Posterior cingulate gyrus (tissue), 11 donors: ENCODE results near the gene GFOD2.

ENCODE experiments used
- DNase-seq, 10 donors: peaks; one replicate each; pipeline versions ENCODE4 v3.0.0 to v3.0.0-alpha.2; 2020 to 2021; ENCODE audit warnings: mixed read lengths in 3 of 10
- intact Hi-C: fragments of 100-400 bp; cut with DNase I; formaldehyde crosslinking; loops from one replicate; pipeline ENCODE4 v1.15.1; 2023

GFOD2 gene

GRCh38 chr16:67733734-67734470 lies 14.8 kb upstream of the GFOD2 start:
- peak in 2 of 10 donors; percentile 44 to 67 for DNase-seq
- intact Hi-C loops = no loop called here

- intact Hi-C loops = no loop called here
- DNase-seq = peak in 2 of 10 donors; percentile 5 to 7
Observed at GRCh38 chr16:67731753-67732095, 12.6 kb upstream of the GFOD2 start.

- DNase-seq = peak in 2 of 10 donors; percentile 38 to 49
- intact Hi-C loops = no loop called here
Observed at GRCh38 chr16:67731071-67731752, 12.1 kb upstream of the GFOD2 start.

GRCh38 chr16:67730326-67730725 lies 11.2 kb upstream of the GFOD2 start:
- intact Hi-C loops = no loop called here
- peak in 2 of 10 donors; percentile 32 to 38 for DNase-seq

- DNase-seq = peak in 2 of 10 donors; percentile 35 to 59
- intact Hi-C loops = no loop called here
Observed at GRCh38 chr16:67729636-67730248, 10.6 kb upstream of the GFOD2 start.

- intact Hi-C loops = no loop called here
- peak in 2 of 10 donors; percentile 56 to 61 for DNase-seq
Observed at GRCh38 chr16:67727521-67728485, 8.7 kb upstream of the GFOD2 start.

- DNase-seq = no peak
- intact Hi-C loops = no loop called here
Observed at GRCh38 chr16:67726106-67727034, 7.3 kb upstream of the GFOD2 start.

- DNase-seq = peak in 1 of 10 donors; percentile 20
- intact Hi-C loops = loop anchor here (5.0 kb wide), 1 partner anchor 57 kb away; the partner anchor contains the start of genes C16orf86 and ENKD1
Observed at GRCh38 chr16:67723911-67724305, 4.8 kb upstream of the GFOD2 start.

- intact Hi-C loops = loop anchor here (5.0 kb wide), 1 partner anchor 56 kb away; the partner anchor contains the start of genes C16orf86 and ENKD1
- DNase-seq = peak in 1 of 10 donors; percentile 71
Observed at GRCh38 chr16:67723151-67723910, 4.2 kb upstream of the GFOD2 start.

GRCh38 chr16:67720236-67720635 lies 1.1 kb upstream of the GFOD2 start:
- DNase-seq = no peak
- intact Hi-C loops = loop anchor here (5.0 kb wide), 1 partner anchor 53 kb away; the partner anchor contains the start of genes C16orf86 and ENKD1

GRCh38 chr16:67719778-67720144 lies 645 bp upstream of the GFOD2 start:
- intact Hi-C loops = loop anchor here (2.0 to 5.0 kb wide), 2 partner anchors 52 to 87 kb away; partner anchors contain the start of genes C16orf86, ENKD1, RANBP10 and TSNAXIP1
- peak in 7 of 10 donors; percentile 26 to 85 (median 49) for DNase-seq

GRCh38 chr16:67718668-67719047 lies 458 bp downstream of the GFOD2 start:
- peak in 4 of 10 donors; percentile 18 to 89 (median 48) for DNase-seq
- intact Hi-C loops = loop anchor here (2.0 kb wide), 1 partner anchor 88 kb away; the partner anchor contains the start of genes RANBP10 and TSNAXIP1

GRCh38 chr16:67716097-67716496 lies 3.0 kb downstream of the GFOD2 start:
- DNase-seq = no peak

GRCh38 chr16:67714522-67714921 lies 4.6 kb downstream of the GFOD2 start:
- intact Hi-C loops = no loop called here
- no peak for DNase-seq

More at GRCh38 chr16:67716097-67716496, 3.0 kb downstream of the GFOD2 start:
- intact Hi-C loops = no loop called here

GRCh38 chr16:67713647-67714273 lies 5.4 kb downstream of the GFOD2 start:
- intact Hi-C loops = no loop called here
- DNase-seq = peak in 1 of 10 donors; percentile 7

GRCh38 chr16:67710607-67711006 lies 8.5 kb downstream of the GFOD2 start:
- intact Hi-C loops = no loop called here
- DNase-seq = no peak

- intact Hi-C loops = no loop called here
- no peak for DNase-seq
Observed at GRCh38 chr16:67709050-67709449, 10.1 kb downstream of the GFOD2 start.

- DNase-seq = no peak
- intact Hi-C loops = no loop called here
Observed at GRCh38 chr16:67708368-67708771, 10.7 kb downstream of the GFOD2 start.
